Activated CD4-positive, alpha-beta T cell treated with anti-CD3 and anti-CD28 coated beads, Interleukin-2, Interleukin-6, amounts not matched to agents 100 ng/mL and 50 ng/mL, durations not matched to agents 16 hours and 8 hours (primary cell): ENCODE measurements around the gene DOCK10.
"Not testable (repeated sequence)": the region's sequence is repeated elsewhere in the genome, so short reads cannot be mapped to it uniquely, and the experiment has no call there.

ENCODE experiments used
- DNase-seq: peaks from one replicate; pipeline ENCODE4 v3.0.0-alpha.2; 2020

Gene DOCK10

GRCh38 chr2:224941960-224942359 lies 100.3 kb downstream of the DOCK10 start:
- DNase-seq = no peak

GRCh38 chr2:224940618-224941017 lies 101.7 kb downstream of the DOCK10 start:
- no peak for DNase-seq

GRCh38 chr2:224938651-224939182 lies 103.6 kb downstream of the DOCK10 start:
- peak; percentile 64 for DNase-seq

- no peak for DNase-seq
These were observed 104.4 kb downstream of the DOCK10 start for GRCh38 chr2:224937887-224938286.

GRCh38 chr2:224934526-224935188 lies 107.6 kb downstream of the DOCK10 start:
- DNase-seq = no peak

GRCh38 chr2:224933431-224933830 lies 108.8 kb downstream of the DOCK10 start:
- DNase-seq = peak; percentile 69

- no peak for DNase-seq
These were observed 109.7 kb downstream of the DOCK10 start for GRCh38 chr2:224932522-224932921.

GRCh38 chr2:224931956-224932355 lies 110.3 kb downstream of the DOCK10 start:
- DNase-seq = no peak

GRCh38 chr2:224930990-224931389 lies 111.3 kb downstream of the DOCK10 start:
- DNase-seq = no peak

- peak; percentile 77 for DNase-seq
These were observed 112.1 kb downstream of the DOCK10 start for GRCh38 chr2:224930124-224930523.

- DNase-seq = no peak
These were observed 112.8 kb downstream of the DOCK10 start for GRCh38 chr2:224929512-224929911.

- peak; percentile 84 for DNase-seq
These were observed 114.6 kb downstream of the DOCK10 start for GRCh38 chr2:224927646-224928173.

GRCh38 chr2:224927011-224927410 lies 115.3 kb downstream of the DOCK10 start:
- no peak for DNase-seq

GRCh38 chr2:224925810-224926100 lies 116.5 kb downstream of the DOCK10 start:
- peak; percentile 79 for DNase-seq

GRCh38 chr2:224925061-224925809 lies 117.0 kb downstream of the DOCK10 start:
- DNase-seq = peak; percentile 61

- no peak for DNase-seq
These were observed 117.6 kb downstream of the DOCK10 start for GRCh38 chr2:224924631-224925030.

GRCh38 chr2:224922142-224922727 lies 120.0 kb downstream of the DOCK10 start:
- DNase-seq = peak; percentile 54

GRCh38 chr2:224919472-224920110 lies 122.7 kb downstream of the DOCK10 start:
- DNase-seq = no peak

GRCh38 chr2:224918626-224919471 lies 123.4 kb downstream of the DOCK10 start:
- DNase-seq = no peak

GRCh38 chr2:224917246-224917645 lies 125.0 kb downstream of the DOCK10 start:
- not testable (repeated sequence) for DNase-seq

GRCh38 chr2:224915136-224915535 lies 127.1 kb downstream of the DOCK10 start:
- no peak for DNase-seq

GRCh38 chr2:224910574-224910925 lies 131.7 kb downstream of the DOCK10 start:
- no peak for DNase-seq
